Anterior cingulate cortex (tissue), 58 donors: ENCODE measurements around the gene OGFOD3.
"Not testable (repeated sequence)": the region's sequence is repeated elsewhere in the genome, so short reads cannot be mapped to it uniquely, and the experiment has no call there.

Source experiments
- DNase-seq, 58 donors: peaks; one replicate each; lab custom pipeline; 2025; lab: John Stamatoyannopoulos, UW

OGFOD3 gene

GRCh38 chr17:82365606-82366295, 52.6 kb downstream of the OGFOD3 start:
- DNase-seq = no peak

- DNase-seq = no peak
Measured at GRCh38 chr17:82361885-82362633, 56.3 kb downstream of the OGFOD3 start.

GRCh38 chr17:82359451-82360074, 58.8 kb downstream of the OGFOD3 start:
- peak in 1 of 58 donors; percentile 16 for DNase-seq

GRCh38 chr17:82358465-82359350, 59.7 kb downstream of the OGFOD3 start, which contains the start of gene TEX19:
TEX19 (plus strand) TSS chr17:82359247; CDS start chr17:82362151, 2,904 bp downstream.
- DNase-seq = no peak

GRCh38 chr17:82357394-82357793, 61.0 kb downstream of the OGFOD3 start:
- DNase-seq = no peak

GRCh38 chr17:82356845-82357355, 61.5 kb downstream of the OGFOD3 start:
- DNase-seq = no peak

GRCh38 chr17:82355770-82356427, 62.5 kb downstream of the OGFOD3 start:
- no peak for DNase-seq

GRCh38 chr17:82354804-82355308, 63.5 kb downstream of the OGFOD3 start:
- DNase-seq = no peak

GRCh38 chr17:82353484-82353883, 64.9 kb downstream of the OGFOD3 start:
- no peak for DNase-seq

- peak in 56 of 58 donors; percentile 9 to 91 (median 62) for DNase-seq
Measured at GRCh38 chr17:82351713-82352488, 66.5 kb downstream of the OGFOD3 start.

- DNase-seq = no peak
Measured at GRCh38 chr17:82351254-82351712, 67.1 kb downstream of the OGFOD3 start.

- DNase-seq = no peak
Measured at GRCh38 chr17:82350182-82351030, 68.0 kb downstream of the OGFOD3 start.

GRCh38 chr17:82349287-82349701, 69.1 kb downstream of the OGFOD3 start:
- DNase-seq = no peak

GRCh38 chr17:82348866-82349265, 69.5 kb downstream of the OGFOD3 start:
- DNase-seq = no peak

- DNase-seq = no peak
Measured at GRCh38 chr17:82348434-82348833, 70.0 kb downstream of the OGFOD3 start.

GRCh38 chr17:82347994-82348393, 70.4 kb downstream of the OGFOD3 start:
- not testable (repeated sequence) for DNase-seq
